K562 (cell line): ENCODE data around the gene IFNAR2. TPM values are rescaled to one million over a fixed set of nuclear protein-coding genes. Genes with fewer than 3 reads are reported as not detected.
A peak's percentile ranks its signal among the peaks of the same experiment; 100 is the strongest.

Experiments used
- ARID4B ChIP-seq: sonication (generic); formaldehyde crosslinking; IDR thresholded peaks from 2 replicates; pipeline ENCODE4 v1.8.0; 2022; ENCODE audit warnings: mild to moderate bottlenecking, missing genetic modification reagents
- ETV5 ChIP-seq: sonication (generic); formaldehyde crosslinking; IDR thresholded peaks from 2 replicates; pipeline ENCODE4 v1.4.0; 2020; ENCODE audit warnings: low read depth, mild to moderate bottlenecking, missing genetic modification reagents
- GTF2F1 ChIP-seq: IDR thresholded peaks from 2 replicates; pipeline ENCODE4 v1.6.1; 2011; ENCODE audit warnings: low read depth, low read length, improper control_type of control experiment
- HDAC2 ChIP-seq: fragments of 450-650 bp; IDR thresholded peaks from 2 replicates; pipeline ENCODE4 v1.6.1; 2016; ENCODE audit warnings: mild to moderate bottlenecking
- HMGXB4 ChIP-seq: sonication (generic); formaldehyde crosslinking; IDR thresholded peaks from 2 replicates; pipeline ENCODE4 v1.8.1; 2023; ENCODE audit warnings: mild to moderate bottlenecking, missing genetic modification reagents
- HNRNPH1 ChIP-seq: fragments of 200-400 bp; formaldehyde crosslinking; optimal IDR thresholded peaks from 2 replicates; pipeline ENCODE3; 2017; ENCODE audit warnings: low read depth, mild to moderate bottlenecking, low read length, moderate library complexity
- HNRNPL ChIP-seq: fragments of 200-400 bp; formaldehyde crosslinking; IDR thresholded peaks from 2 replicates; pipeline ENCODE4 v1.6.1; 2017; ENCODE audit warnings: low read depth, mild to moderate bottlenecking, low read length
- KDM4B ChIP-seq, 2 experiments: fragments of 450-650 bp in 1 of 2; sonication (generic) in 1 of 2; IDR thresholded peaks; 2 replicates each; pipeline ENCODE4 v1.6.1; 2016 to 2017; ENCODE audit warnings: borderline replicate concordance in 2 of 2, antibody characterized with exemption in 1 of 2, low read depth in 1 of 2, mild to moderate bottlenecking in 1 of 2
- LCOR ChIP-seq: sonication (generic); formaldehyde crosslinking; IDR thresholded peaks from 2 replicates; pipeline ENCODE4 v1.8.0; 2022; ENCODE audit warnings: mild to moderate bottlenecking, missing genetic modification reagents
- MED1 ChIP-seq: sonication (generic); formaldehyde crosslinking; IDR thresholded peaks from 2 replicates; pipeline ENCODE4 v1.8.1; 2023; ENCODE audit warnings: missing genetic modification reagents, borderline replicate concordance
- SLC30A9 ChIP-seq: fragments of 250-450 bp; sonication (Bioruptor Pico); IDR thresholded peaks from 2 replicates; pipeline ENCODE4 v1.8.0; 2022; ENCODE audit warnings: mild to moderate bottlenecking, moderate library complexity
- SMAD2 ChIP-seq: fragments of 150-350 bp; IDR thresholded peaks from 2 replicates; pipeline ENCODE4 v1.6.1; 2014; ENCODE audit warnings: low read depth, mild to moderate bottlenecking, low read length
- ZFP1 ChIP-seq: fragments of 450-650 bp; formaldehyde crosslinking; IDR thresholded peaks from 2 replicates; pipeline ENCODE4 v1.4.0; 2020; ENCODE audit warnings: mild to moderate bottlenecking, mixed read lengths
- ZNF217 ChIP-seq: sonication (generic); formaldehyde crosslinking; IDR thresholded peaks from 2 replicates; pipeline ENCODE4 v1.8.0; 2022; ENCODE audit warnings: mild to moderate bottlenecking, missing genetic modification reagents
- polyA plus RNA-seq, 8 experiments: library from polyadenylated mRNA; depleted of rRNA in 4 of 8; stranded (reverse) in 5 of 8; unstranded in 3 of 8; fragments of >200 nt; fragmentation: Nextera tagmentation in 2 of 8; fragmentation: Illumina TruSeq in 1 of 8; extraction: Ambion mirVana in 2 of 8; extraction: Trizol in 1 of 8; gene quantifications; 2 replicates each; pipeline versions ENCODE4 v1.2.1 to v1.2.3, GENCODE V29; 2011 to 2014; ENCODE audit warnings: inconsistent platforms in 1 of 8, missing spikeins in 1 of 8
- total RNA-seq, 7 experiments: library from RNA; depleted of rRNA in 6 of 7; stranded (reverse); fragments of >200 nt in 6 of 7; fragmentation: Illumina TruSeq in 2 of 7; extraction: Trizol in 2 of 7; gene quantifications; 2 replicates each; pipeline versions ENCODE4 v1.2.1 to v1.2.3, GENCODE V29; 2011 to 2021; ENCODE audit warnings: low replicate concordance in 1 of 7
- TF ChIP-seq, protein P1 (sequence below): fragments of 200-400 bp; formaldehyde crosslinking; IDR thresholded peaks from 2 replicates; pipeline ENCODE4 v1.6.1; 2017; ENCODE audit warnings: mild to moderate bottlenecking, low read depth, low read length, moderate library complexity

Gene IFNAR2
- total and polyA plus RNA-seq, 9 of the 15 experiments (the other 6 are each of a cell fraction or from before 2014, with no cell fraction given), result 1.7 to 48.3 (median 8.4) TPM

DNA sequence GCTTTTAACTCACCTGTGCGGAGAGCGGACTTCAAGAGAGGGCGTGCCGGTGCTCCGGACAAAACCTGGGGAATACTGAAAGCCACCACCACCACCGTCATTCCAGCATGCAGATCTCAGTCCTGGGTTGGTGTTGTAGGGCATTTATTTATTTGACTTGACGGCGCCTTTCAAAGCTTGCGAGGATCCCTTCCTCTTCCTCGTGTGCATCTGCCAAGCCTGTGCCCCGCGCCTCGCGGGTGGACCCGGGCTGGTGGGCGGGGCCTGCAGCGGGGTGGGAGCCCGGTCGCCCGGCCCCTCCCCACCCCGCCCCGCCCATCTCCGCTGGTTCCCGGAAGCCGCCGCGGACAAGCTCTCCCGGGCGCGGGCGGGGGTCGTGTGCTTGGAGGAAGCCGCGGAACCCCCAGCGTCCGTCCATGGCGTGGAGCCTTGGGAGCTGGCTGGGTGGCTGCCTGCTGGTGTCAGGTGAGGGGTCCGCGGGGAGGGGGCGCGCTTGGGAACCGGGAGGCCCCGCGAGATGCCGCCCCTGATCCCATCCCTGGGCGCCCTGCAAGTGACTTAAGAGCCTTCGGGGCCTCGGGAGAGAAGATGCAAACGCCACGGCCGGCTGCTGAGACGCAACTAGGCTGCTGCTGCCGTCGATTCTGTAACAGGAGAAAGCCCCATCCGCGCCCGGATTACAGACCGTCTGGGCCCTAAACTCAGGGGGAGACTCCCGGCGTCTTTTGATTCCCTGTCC lies 36.5 kb downstream of the IFNAR2 start, which contains the start of gene IL10RB (continued):
- TF ChIP-seq, protein P1, sequence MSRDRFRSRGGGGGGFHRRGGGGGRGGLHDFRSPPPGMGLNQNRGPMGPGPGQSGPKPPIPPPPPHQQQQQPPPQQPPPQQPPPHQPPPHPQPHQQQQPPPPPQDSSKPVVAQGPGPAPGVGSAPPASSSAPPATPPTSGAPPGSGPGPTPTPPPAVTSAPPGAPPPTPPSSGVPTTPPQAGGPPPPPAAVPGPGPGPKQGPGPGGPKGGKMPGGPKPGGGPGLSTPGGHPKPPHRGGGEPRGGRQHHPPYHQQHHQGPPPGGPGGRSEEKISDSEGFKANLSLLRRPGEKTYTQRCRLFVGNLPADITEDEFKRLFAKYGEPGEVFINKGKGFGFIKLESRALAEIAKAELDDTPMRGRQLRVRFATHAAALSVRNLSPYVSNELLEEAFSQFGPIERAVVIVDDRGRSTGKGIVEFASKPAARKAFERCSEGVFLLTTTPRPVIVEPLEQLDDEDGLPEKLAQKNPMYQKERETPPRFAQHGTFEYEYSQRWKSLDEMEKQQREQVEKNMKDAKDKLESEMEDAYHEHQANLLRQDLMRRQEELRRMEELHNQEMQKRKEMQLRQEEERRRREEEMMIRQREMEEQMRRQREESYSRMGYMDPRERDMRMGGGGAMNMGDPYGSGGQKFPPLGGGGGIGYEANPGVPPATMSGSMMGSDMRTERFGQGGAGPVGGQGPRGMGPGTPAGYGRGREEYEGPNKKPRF, result no peak
- TF ChIP-seq ZNF217 (no peak), HMGXB4 (CRISPR knock-in tag) (no peak), ARID4B (CRISPR knock-in tag) (no peak), HDAC2 (no peak), LCOR (CRISPR knock-in tag) (no peak), SLC30A9 (CRISPR knock-in tag) (no peak), MED1 (CRISPR knock-in tag) (no peak), ETV5 (CRISPR knock-in tag) (peak; percentile 74; the same call in 1 of the 2 replicates), HNRNPH1 (no peak), ZFP1 (CRISPR knock-in tag) (no peak), HNRNPL (no peak), KDM4B (IDR thresholded peaks at IDR 0.05; ENCODE audit: borderline replicate concordance in 2 of 2, low read depth in 1 of 2) (0 out of 4 replicates have a peak, but pooled peaks of 1 of the 2 experiments have one; percentile 6), SMAD2 (no peak), GTF2F1 (no peak)
